Measurements from ENCODE around the gene ZNF496.

ZNF496 gene

GRCh38 chr1:247288341-247288740 lies 43.3 kb downstream of the ZNF496 start:
- DNase-seq (ENCODE audit: low read depth) = no peak
- no peak overlapping the region for H3K4me3 ChIP-seq (ENCODE audit: control insufficient read depth, low read depth, low read length)
- TF ChIP-seq CTCF (IDR thresholded peaks at IDR 0.05; ENCODE audit: control insufficient read depth, insufficient read depth, low read depth, low read length, missing control alignments) = no peak

- no peak for TF ChIP-seq CTCF (IDR thresholded peaks at IDR 0.05; ENCODE audit: control insufficient read depth, insufficient read depth, low read depth, low read length, missing control alignments)
- no peak overlapping the region for H3K4me3 ChIP-seq (ENCODE audit: control insufficient read depth, low read depth, low read length)
- no peak for DNase-seq (ENCODE audit: low read depth)
Measured at GRCh38 chr1:247287460-247287859, 44.2 kb downstream of the ZNF496 start.

GRCh38 chr1:247286134-247286670 lies 45.5 kb downstream of the ZNF496 start:
- H3K4me3 ChIP-seq (ENCODE audit: control insufficient read depth, low read depth, low read length) = no peak overlapping the region
- no peak for TF ChIP-seq CTCF (IDR thresholded peaks at IDR 0.05; ENCODE audit: control insufficient read depth, insufficient read depth, low read depth, low read length, missing control alignments)
- DNase-seq (ENCODE audit: low read depth) = no peak

- no peak overlapping the region for H3K4me3 ChIP-seq (ENCODE audit: control insufficient read depth, low read depth, low read length)
- DNase-seq (ENCODE audit: low read depth) = no peak
- TF ChIP-seq CTCF (IDR thresholded peaks at IDR 0.05; ENCODE audit: control insufficient read depth, insufficient read depth, low read depth, low read length, missing control alignments) = no peak
Measured at GRCh38 chr1:247281001-247281574, 50.6 kb downstream of the ZNF496 start.

- H3K4me3 ChIP-seq (ENCODE audit: control insufficient read depth, low read depth, low read length) = no peak overlapping the region
- DNase-seq (ENCODE audit: low read depth) = no peak
- TF ChIP-seq CTCF (IDR thresholded peaks at IDR 0.05; ENCODE audit: control insufficient read depth, insufficient read depth, low read depth, low read length, missing control alignments) = no peak
Measured at GRCh38 chr1:247277191-247277590, 54.5 kb downstream of the ZNF496 start.

GRCh38 chr1:247274605-247275256 lies 56.9 kb downstream of the ZNF496 start:
- no peak for TF ChIP-seq CTCF (IDR thresholded peaks at IDR 0.05; ENCODE audit: control insufficient read depth, insufficient read depth, low read depth, low read length, missing control alignments)
- DNase-seq (ENCODE audit: low read depth) = no peak
- no peak overlapping the region for H3K4me3 ChIP-seq (ENCODE audit: control insufficient read depth, low read depth, low read length)

All from AG09309 (cell line).